PC-3 (cell line): ENCODE data around the gene TWSG1.

Source experiments
- CTCF ChIP-seq: fragments of 300-600 bp; sonication (generic); conservative IDR thresholded peaks from 2 replicates; pipeline ENCODE4 v1.5.1; 2017; ENCODE audit warnings: antibody characterized with exemption, low read depth, mild to moderate bottlenecking, low read length
- EZH2 ChIP-seq: fragments of 300-600 bp; sonication (generic); IDR thresholded peaks from one replicate; pipeline ENCODE4 v1.6.1; 2017; ENCODE audit warnings: antibody characterized with exemption, mild to moderate bottlenecking, low read length; ENCODE audit not compliant: unreplicated experiment
- EZH2phosphoT487 ChIP-seq: fragments of 300-600 bp; sonication (generic); IDR thresholded peaks from 2 replicates; pipeline ENCODE4 v1.6.1; 2018; ENCODE audit warnings: mild to moderate bottlenecking, antibody characterized with exemption, low read length, borderline replicate concordance

- TF ChIP-seq CTCF (no peak), EZH2 (no peak), EZH2phosphoT487 (no peak)
These were observed 82.0 kb downstream of the TWSG1 start for GRCh38 chr18:9416563-9417072.
